Measurements from ENCODE around the gene SLC6A16.

The SLC6A16 gene

DNA sequence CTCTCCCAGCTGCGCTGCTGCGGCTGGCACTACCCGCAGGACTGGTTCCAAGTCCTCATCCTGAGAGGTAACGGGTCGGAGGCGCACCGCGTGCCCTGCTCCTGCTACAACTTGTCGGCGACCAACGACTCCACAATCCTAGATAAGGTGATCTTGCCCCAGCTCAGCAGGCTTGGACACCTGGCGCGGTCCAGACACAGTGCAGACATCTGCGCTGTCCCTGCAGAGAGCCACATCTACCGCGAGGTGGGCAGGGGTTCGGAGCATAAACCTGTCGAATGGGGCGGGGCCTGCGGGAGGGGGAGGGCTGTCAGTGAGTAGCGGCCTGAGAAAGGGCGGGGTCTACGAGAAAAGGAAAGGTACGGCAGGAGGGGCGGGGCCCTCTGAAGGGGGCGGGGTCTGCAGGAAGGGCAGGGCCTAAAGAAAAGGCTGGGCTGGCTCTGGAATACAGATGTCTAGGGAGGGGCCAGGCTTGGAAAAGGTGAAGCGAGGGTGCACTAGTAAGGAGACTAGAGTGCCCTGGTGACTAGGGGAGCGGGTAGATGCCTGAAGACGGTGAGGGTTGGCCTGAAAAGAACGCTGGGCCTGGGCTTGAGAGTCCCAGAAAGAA lies 13.8 kb upstream of the SLC6A16 start:
- Histone ChIP-seq H3K27ac (peak overlapping the region; percentile 91 to 95), H3K4me3 (peak overlapping the region; percentile 71)
- TF ChIP-seq, protein P1, sequence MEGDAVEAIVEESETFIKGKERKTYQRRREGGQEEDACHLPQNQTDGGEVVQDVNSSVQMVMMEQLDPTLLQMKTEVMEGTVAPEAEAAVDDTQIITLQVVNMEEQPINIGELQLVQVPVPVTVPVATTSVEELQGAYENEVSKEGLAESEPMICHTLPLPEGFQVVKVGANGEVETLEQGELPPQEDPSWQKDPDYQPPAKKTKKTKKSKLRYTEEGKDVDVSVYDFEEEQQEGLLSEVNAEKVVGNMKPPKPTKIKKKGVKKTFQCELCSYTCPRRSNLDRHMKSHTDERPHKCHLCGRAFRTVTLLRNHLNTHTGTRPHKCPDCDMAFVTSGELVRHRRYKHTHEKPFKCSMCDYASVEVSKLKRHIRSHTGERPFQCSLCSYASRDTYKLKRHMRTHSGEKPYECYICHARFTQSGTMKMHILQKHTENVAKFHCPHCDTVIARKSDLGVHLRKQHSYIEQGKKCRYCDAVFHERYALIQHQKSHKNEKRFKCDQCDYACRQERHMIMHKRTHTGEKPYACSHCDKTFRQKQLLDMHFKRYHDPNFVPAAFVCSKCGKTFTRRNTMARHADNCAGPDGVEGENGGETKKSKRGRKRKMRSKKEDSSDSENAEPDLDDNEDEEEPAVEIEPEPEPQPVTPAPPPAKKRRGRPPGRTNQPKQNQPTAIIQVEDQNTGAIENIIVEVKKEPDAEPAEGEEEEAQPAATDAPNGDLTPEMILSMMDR (IDR thresholded peaks at IDR 0.05), result no peak
- DNase-seq (ENCODE audit: low spot score), result peak; percentile 81

DNA sequence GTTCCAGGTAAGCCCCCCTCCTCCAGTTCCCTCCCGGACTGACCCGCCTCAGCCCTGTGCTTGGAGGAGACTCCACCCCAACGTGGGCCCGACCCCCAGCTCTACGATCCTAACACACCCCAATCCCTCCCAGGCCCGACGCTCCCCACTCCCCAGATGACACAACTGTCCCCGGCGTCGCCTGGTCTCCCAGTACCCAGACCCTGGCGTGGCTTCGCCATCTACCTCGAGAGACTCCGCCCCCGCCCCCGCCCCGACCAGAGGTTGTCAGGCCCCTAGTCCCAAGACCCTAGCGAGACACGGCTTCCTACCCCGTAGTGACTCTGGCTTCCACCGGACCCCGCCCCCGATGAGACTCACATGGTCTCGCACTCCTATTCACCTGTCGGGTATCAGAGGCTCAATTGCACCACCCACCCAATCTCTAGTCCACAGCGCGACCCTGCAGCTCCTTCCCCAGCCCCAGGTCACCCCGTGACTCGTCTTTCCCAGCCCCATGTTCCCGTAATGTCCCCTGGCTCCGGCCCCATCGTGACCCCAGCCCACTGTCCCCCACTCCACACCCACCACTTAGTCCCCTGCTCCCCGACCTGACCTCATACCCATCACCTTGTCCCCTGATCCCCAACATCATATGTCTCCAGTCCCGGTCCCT lies 13.2 kb upstream of the SLC6A16 start:
- peak; percentile 75 for DNase-seq (ENCODE audit: low spot score)
- TF ChIP-seq, protein P1 (IDR thresholded peaks at IDR 0.05), result no peak
- Histone ChIP-seq H3K4me3 (peak overlapping the region; percentile 71), H3K27ac (peak overlapping the region; percentile 91 to 95)

DNA sequence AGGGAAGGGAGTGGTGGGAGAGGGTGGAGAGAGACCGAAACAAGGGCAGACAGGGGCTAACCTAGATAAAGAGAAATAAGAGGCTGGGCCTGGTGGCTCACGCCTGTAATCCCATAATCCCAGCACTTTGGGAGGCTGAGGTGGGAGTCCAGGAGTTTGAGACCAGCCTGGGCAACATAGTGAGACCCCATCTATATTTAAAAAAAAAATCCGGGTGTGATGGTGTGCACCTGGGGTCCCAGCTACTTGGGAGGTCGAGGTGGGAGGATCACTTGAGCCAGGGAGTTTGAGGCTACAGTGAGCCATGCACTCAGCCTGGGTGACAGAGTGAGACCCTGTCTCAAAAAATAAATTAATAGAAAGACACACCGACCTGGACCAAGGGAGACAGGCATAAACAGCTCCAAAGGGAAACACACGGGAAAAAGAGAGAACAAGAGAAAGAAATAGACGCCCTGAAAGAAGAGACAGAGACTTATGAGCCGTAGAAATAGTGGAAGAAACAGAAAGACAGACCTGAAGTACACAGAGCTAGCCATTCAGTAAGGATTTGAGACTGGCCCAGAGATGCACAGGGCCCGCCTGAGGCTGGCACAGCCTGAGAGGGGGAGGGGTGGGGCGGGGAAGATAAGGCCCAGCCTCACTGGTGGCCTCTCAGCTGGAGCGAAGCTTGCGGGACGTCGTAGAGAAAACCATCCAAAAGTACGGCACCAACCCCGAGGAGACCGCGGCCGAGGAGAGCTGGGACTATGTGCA lies 12.5 kb upstream of the SLC6A16 start:
- Histone ChIP-seq H3K27ac (peak overlapping the region in 1 of 2 donors; percentile 91), H3K4me3 (no peak overlapping the region)
- TF ChIP-seq, protein P1 (IDR thresholded peaks at IDR 0.05), result no peak
- DNase-seq (ENCODE audit: low spot score), result peak; percentile 40

DNA sequence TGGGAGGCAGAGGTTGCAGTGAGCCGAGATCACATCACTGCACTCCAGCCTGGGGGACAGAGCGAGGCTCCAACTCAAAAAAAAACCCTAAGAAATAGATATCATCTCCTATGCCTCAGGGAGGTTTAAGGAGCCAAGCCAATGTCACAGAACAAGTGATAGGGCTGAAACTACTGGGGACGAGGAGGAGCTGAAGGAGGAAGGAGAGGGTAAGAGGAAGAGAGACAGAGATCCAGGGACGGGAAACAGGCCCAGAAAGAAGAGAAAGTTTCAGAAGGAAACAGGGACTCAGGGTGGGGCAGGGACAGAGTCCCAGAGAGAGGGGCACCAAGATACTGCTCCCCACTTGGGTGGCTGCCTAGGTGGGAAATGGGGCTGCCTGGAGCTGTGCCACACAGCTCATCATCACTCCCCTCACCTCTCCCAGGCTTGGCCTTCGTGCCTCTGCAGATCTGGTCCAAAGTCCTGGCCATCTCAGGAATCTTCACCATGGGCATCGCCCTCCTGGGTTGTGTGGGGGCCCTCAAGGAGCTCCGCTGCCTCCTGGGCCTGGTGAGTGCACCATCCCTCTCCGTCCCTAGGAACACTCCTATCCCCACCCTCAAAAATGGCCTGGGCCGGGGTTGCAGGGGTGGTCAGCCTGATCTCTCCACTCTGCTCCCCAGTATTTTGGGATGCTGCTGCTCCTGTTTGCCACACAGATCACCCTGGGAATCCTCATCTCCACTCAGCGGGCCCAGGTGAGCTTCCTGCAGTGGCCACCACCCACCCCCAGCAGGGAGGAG lies 11.7 kb upstream of the SLC6A16 start:
- no peak overlapping the region for H3K4me3 ChIP-seq
- TF ChIP-seq, protein P1 (IDR thresholded peaks at IDR 0.05), result no peak
- peak; percentile 68 for DNase-seq (ENCODE audit: low spot score)

DNA sequence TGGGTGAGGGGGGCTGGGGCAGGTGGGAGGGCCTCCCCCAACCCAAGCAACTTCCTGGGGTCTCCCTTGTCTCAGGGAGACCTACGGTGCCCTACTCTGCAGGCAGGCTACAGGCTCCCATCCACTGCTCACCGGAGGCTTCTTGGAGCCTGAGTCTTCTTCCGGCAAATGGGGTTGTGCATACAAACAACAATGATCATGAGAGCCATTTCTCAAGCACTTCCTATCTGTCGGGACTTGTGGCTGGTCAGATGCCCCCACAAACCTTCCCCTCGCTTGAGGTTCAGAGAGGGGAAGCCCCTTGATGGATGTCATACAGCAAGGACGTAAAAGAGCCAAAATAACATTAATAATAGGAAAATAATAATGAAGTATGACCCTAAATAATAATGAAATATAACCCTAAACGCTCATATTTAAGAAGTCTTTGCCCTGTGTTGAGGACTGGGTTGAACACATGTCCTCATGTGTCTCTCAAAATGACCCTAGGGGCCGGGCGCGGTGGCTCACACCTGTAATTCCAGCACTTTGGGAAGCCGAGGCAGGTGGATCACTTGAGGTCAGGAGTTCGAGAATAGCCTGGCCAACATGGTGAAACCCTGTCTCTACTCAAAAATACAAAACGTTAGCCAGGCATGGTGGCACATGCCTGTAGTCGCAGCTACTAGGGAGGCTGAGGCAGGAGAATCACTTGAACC lies 10.9 kb upstream of the SLC6A16 start:
- peak; percentile 46 for DNase-seq (ENCODE audit: low spot score)
- H3K27ac ChIP-seq, result peak overlapping the region in 1 of 2 donors; percentile 43
- TF ChIP-seq, protein P1 (IDR thresholded peaks at IDR 0.05), result no peak
- peak overlapping the region; percentile 55 for H3K4me3 ChIP-seq

More for the DNA sequence above, 11.7 kb upstream of the SLC6A16 start:
- no peak overlapping the region for H3K27ac ChIP-seq

DNA sequence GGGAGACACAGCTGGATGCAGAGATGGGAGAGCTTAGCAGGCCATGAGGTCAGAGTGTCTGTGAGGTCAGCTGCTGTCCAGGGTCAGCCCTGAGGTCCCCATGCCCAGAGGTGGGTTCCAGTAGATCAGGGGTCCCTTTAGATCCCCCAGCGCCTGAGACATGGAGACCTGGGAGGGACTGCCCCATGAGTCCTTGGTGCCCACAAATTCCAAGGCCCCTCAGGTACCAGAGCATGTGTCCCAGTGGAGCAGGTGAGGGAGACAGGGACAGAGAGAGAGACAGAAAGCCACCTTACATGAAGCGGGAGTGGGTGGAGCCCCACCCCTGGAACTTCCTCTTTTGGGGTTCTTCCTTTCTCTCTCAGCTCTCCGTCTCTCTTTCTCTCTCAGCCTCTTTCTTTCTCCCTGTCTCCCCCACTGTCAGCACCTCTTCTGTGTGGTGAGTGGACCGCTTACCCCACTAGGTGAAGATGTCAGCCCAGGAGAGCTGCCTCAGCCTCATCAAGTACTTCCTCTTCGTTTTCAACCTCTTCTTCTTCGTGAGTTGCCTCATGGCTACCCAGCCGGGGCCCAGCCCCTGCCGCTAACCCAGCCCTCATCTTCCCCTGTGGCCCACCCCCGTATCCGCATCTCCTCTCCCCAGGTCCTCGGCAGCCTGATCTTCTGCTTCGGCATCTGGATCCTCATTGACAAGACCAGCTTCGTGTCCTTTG lies 10.2 kb upstream of the SLC6A16 start, which contains the start of gene CD37:
Gene CD37, plus strand, starts transcription at position 336 of the 713 bp plus-strand sequence. Its CDS starts 135 bp downstream, at position 471.
- peak; percentile 75 for DNase-seq (ENCODE audit: low spot score)
- H3K27ac ChIP-seq, result peak within 1 kb of the TSS in 1 of 2 donors; percentile 43

More for the DNA sequence above, 10.2 kb upstream of the SLC6A16 start, which contains the start of gene CD37:
- peak within 1 kb of the TSS; percentile 55 for H3K4me3 ChIP-seq
- TF ChIP-seq, protein P1 (IDR thresholded peaks at IDR 0.05), result no peak

Data from coronary artery (tissue), 2 donors.